ENCODE data around the gene DCDC2B. TPM values are rescaled to one million over a fixed set of nuclear protein-coding genes. Genes with fewer than 3 reads are reported as not detected.
A peak's percentile ranks its signal among the peaks of the same experiment; 100 is the strongest.
"Not testable (repeated sequence)": the region's sequence is repeated elsewhere in the genome, so short reads cannot be mapped to it uniquely, and the experiment has no call there.

DCDC2B gene
- total RNA-seq = not detected
- long read RNA-seq = 0 reads

DNA sequence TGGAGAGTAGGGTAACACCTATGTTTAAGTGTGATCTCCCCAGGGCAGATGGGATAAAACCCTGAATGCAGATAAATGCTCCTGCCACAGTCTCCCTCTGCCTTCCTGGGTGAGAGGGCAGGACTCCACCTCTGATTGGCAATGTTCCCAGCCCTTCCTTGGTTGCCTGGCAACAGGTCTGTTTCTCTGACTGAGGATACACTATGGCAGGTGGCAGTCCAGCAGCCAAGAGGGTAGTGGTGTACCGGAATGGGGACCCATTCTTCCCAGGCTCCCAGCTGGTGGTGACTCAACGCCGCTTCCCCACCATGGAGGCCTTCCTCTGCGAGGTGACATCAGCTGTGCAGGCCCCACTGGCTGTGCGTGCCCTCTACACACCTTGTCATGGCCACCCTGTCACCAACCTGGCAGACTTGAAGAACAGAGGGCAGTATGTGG is at the start of gene DCDC2B:
DCDC2B (plus strand) TSS at position 199 of the 438 bp plus-strand sequence; CDS start at position 204, 5 bp downstream.
- ATAC-seq (no peak), DNase-seq (ENCODE audit: missing footprints) (no peak)
- intact Hi-C loops (cut with DNase I) = no loop called here

DNA sequence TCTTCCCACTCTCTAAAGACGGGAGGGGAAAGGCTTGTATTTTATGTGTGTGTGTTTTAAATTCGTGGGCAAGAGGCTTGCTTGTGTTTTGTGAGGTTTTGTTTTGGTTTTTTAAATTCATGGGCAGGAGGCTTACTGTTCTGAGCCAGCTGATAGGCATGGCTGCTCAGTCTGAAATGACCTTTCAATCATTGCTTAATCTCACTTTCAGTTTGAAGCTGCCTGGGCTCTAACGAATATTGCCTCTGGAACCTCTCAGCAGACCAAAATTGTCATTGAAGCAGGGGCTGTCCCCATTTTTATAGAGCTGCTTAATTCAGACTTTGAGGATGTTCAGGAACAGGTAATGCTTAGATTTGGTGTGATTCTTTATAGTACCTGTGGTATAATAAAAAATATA is 49.7 kb upstream of the DCDC2B start:
- ATAC-seq (no peak), DNase-seq (ENCODE audit: missing footprints) (no peak)
- intact Hi-C loops (cut with DNase I) = no loop called here

- ATAC-seq (no peak), DNase-seq (ENCODE audit: missing footprints) (no peak)
- intact Hi-C loops (cut with DNase I) = no loop called here
Measured at GRCh38 chr1:32163405-32163804, 45.5 kb upstream of the DCDC2B start.

- DNase-seq (ENCODE audit: missing footprints); intact Hi-C loops (cut with DNase I); ATAC-seq: not testable (repeated sequence)
Measured at GRCh38 chr1:32165633-32166032, 43.3 kb upstream of the DCDC2B start.

DNA sequence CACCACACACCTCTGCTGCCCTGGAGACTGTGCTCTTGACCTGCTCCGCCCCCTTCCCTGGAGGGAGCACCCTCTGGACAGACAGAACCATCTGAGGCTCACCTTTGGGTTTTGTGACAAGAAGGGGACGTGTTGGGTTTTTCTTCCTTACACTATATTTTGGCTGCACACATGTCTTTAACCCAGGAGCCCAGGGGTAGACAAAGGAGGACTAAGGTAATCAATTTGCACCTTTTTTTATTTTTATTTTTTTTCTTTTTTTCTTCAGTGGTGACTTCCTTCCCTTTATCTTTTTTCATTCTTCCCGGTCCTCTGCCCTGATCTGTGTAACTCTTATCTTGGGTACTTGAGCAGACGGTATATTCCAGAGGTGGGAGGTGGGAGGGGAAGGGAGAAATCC is 37.9 kb upstream of the DCDC2B start:
- intact Hi-C loops (cut with DNase I) = no loop called here
- no peak for ATAC-seq

GRCh38 chr1:32172621-32173245 is 36.2 kb upstream of the DCDC2B start:
- ATAC-seq (no peak), DNase-seq (ENCODE audit: missing footprints) (no peak)
- intact Hi-C loops (cut with DNase I) = no loop called here

More for the DNA sequence above, 37.9 kb upstream of the DCDC2B start:
- DNase-seq (ENCODE audit: missing footprints) = no peak

DNA sequence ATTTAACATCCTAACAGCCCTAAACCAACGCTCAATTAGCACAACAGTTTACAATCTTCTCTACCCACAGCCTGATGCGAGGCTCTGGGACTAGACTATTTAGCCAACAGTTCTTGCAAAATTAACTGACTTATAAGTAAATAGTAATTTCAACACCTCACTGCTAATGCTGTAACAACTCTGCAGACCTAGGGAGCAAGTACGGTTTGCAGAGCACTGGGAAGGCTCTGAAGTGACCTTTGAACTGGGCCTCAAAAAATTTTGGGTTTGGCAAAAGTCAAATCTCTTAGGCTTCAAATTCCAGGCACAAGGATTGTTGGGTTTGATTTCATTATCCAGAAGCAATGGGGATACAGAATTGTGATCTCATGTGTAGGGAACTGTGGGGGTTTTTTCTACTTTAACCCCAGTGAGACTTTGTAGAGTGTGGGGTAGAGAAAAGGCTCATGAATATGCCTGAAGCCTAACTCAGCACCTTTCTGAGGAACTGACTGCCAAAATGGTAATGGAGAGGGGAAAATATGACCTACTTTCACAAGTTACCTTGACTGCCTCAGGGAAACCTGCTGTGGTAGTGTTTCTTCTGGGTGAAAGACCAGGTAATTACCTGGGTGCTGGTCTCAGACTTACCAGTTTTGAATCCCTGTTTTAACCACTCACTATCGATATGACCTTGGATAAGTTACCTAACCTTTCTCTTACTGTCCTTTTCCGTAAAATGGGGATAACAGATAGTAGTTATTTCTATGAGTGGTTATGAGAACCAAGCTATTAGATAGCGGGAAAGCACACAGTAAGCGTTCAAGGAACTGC is 30.3 kb upstream of the DCDC2B start:
- ATAC-seq (no peak), DNase-seq (ENCODE audit: missing footprints) (no peak)
- intact Hi-C loops (cut with DNase I) = loop anchor here (1.0 to 5.0 kb wide), 2 partner anchors 70 to 106 kb away; partner anchors contain the start of genes KPNA6 and TMEM39B

GRCh38 chr1:32179193-32179442 is 29.8 kb upstream of the DCDC2B start:
- DNase-seq (ENCODE audit: missing footprints) = no peak
- intact Hi-C loops (cut with DNase I) = loop anchor here (1.0 to 5.0 kb wide), 2 partner anchors 71 to 107 kb away; partner anchors contain the start of genes KPNA6 and TMEM39B
- peak; percentile 23 for ATAC-seq

GRCh38 chr1:32179443-32180185 is 29.3 kb upstream of the DCDC2B start, which contains the start of gene TXLNA:
TSS of gene TXLNA (plus strand) at chr1:32179675. CDS start at chr1:32180346, 671 bp downstream.
- intact Hi-C loops (cut with DNase I) = loop anchor here (1.0 to 5.0 kb wide), 2 partner anchors 71 to 107 kb away; partner anchors contain the start of genes KPNA6 and TMEM39B
- ATAC-seq (peak; percentile 96), DNase-seq (ENCODE audit: missing footprints) (peak; percentile 99)

- intact Hi-C loops (cut with DNase I) = no loop called here
- peak; percentile 36 for ATAC-seq
- DNase-seq (ENCODE audit: missing footprints) = peak; percentile 79
Measured at GRCh38 chr1:32180186-32181060, 28.5 kb upstream of the DCDC2B start.

GRCh38 chr1:32181065-32181464 is 27.8 kb upstream of the DCDC2B start:
- DNase-seq (ENCODE audit: missing footprints) (no peak), ATAC-seq (no peak)
- intact Hi-C loops (cut with DNase I) = no loop called here

GRCh38 chr1:32181563-32181962 is 27.3 kb upstream of the DCDC2B start:
- intact Hi-C loops (cut with DNase I) = no loop called here
- ATAC-seq = no peak
- no peak for DNase-seq (ENCODE audit: missing footprints)

DNA sequence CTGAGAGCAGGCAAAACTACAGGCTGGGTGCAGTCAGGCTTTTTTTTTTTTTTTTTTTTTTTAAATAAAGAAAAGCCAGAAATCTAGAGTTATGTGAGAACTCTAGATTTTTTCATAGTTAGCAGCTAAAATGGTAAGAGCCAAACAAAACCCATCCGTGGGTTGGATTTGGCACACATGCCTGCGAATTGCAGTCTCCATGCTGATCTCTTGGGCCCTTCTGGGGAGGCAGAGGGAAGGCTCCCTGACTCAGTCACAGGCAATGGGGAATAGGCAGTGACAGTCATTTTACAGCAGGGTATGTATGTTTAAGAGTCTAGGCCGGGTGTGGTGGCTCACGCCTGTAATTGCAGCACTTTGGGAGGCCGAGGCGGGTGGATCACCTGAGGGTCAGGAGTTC is 26.8 kb upstream of the DCDC2B start:
- intact Hi-C loops (cut with DNase I) = no loop called here
- DNase-seq (ENCODE audit: missing footprints) (no peak), ATAC-seq (no peak)

DNA sequence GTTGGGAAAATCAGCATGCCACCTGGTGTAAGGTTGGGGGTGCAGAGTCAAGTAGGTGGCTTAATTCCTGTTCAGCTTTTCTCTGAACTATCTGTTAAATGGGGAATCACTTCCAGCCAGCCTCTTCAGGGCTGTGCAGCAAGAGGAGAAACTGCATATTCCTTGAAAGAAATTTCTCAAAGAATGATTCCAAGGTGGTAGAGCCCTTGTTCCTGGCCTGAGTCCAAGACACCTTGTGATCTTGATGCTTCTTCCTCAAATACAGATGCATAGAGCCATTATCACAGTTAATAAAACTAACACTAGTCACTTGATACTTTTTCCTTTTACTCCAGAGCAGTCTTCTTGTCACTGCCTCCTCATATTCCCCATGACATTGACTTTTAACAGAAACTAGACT is 24.2 kb upstream of the DCDC2B start:
- ATAC-seq (no peak), DNase-seq (ENCODE audit: missing footprints) (no peak)
- intact Hi-C loops (cut with DNase I) = no loop called here

DNA sequence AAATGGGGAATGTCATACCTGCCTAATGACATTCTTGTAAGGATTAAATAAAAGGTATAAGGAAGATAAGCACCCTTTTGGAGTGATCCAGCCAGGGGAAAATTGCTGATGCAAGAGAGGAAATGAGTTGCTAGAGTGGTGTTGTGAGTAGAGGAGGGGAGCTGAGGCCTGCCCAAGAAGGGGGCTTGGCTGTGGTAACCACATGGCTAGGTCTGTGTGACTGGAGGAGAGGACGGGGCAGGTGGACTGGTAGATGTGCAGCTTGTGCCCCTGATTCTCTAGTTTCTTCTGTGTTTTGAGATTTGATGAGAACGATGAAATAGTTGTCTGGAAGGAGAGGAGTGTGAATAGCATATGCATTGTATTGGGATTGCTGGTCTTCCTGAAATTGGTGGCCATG is 22.8 kb upstream of the DCDC2B start:
- no peak for DNase-seq (ENCODE audit: missing footprints)
- ATAC-seq = no peak
- intact Hi-C loops (cut with DNase I) = no loop called here

GRCh38 chr1:32186491-32186890 is 22.4 kb upstream of the DCDC2B start:
- intact Hi-C loops (cut with DNase I) = no loop called here
- ATAC-seq (no peak), DNase-seq (ENCODE audit: missing footprints) (no peak)

DNA sequence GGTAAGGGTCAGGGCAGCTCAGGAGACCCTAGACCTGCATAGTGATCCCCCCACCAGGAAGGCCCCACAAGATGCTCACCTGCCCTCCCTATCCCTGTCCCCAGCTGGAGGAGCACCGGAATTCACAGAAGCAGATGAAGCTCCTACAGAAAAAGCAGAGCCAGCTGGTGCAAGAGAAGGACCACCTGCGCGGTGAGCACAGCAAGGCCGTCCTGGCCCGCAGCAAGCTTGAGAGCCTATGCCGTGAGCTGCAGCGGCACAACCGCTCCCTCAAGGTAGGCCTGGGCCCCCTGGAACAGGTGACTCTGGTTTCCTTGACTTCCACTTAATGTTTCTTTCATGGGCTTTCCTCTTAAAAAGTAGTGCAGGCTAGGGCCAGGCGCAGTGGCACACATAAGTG is 21.0 kb upstream of the DCDC2B start:
- DNase-seq (ENCODE audit: missing footprints) = no peak
- intact Hi-C loops (cut with DNase I) = no loop called here
- ATAC-seq = no peak

- ATAC-seq (no peak), DNase-seq (ENCODE audit: missing footprints) (no peak)
- intact Hi-C loops (cut with DNase I) = no loop called here
Measured at GRCh38 chr1:32192220-32192948, 16.5 kb upstream of the DCDC2B start.
